Limb (tissue), 2 donors: ENCODE data around the gene MALSU1.
A peak's percentile ranks its signal among the peaks of the same experiment; 100 is the strongest.
"Not testable (repeated sequence)": the region's sequence is repeated elsewhere in the genome, so short reads cannot be mapped to it uniquely, and the experiment has no call there.

ENCODE experiments used
- DNase-seq, 2 donors: peaks; one replicate each; pipeline ENCODE4 v3.0.0-alpha.2; 2016; ENCODE audit errors: extremely low spot score in 2 of 2

The MALSU1 gene

GRCh38 chr7:23285657-23286646 lies 13.2 kb upstream of the MALSU1 start:
- DNase-seq = no peak

- no peak for DNase-seq
These were observed 11.5 kb upstream of the MALSU1 start for GRCh38 chr7:23287612-23288011.

- no peak for DNase-seq
These were observed 8.1 kb upstream of the MALSU1 start for GRCh38 chr7:23290993-23291392.

- no peak for DNase-seq
These were observed 7.1 kb upstream of the MALSU1 start for GRCh38 chr7:23291957-23292560.

- DNase-seq = no peak
These were observed 6.5 kb upstream of the MALSU1 start for GRCh38 chr7:23292623-23293022.

- no peak for DNase-seq
These were observed 5.6 kb upstream of the MALSU1 start for GRCh38 chr7:23293500-23294073.

- DNase-seq = no peak
These were observed 4.4 kb upstream of the MALSU1 start for GRCh38 chr7:23294549-23295400.

GRCh38 chr7:23295401-23295697 lies 3.8 kb upstream of the MALSU1 start:
- DNase-seq = no peak

- DNase-seq = peak; percentile 38 to 64
These were observed 828 bp upstream of the MALSU1 start for GRCh38 chr7:23298141-23298881.

- DNase-seq = no peak
These were observed 696 bp downstream of the MALSU1 start for GRCh38 chr7:23299770-23300300.

- no peak for DNase-seq
These were observed 7.9 kb downstream of the MALSU1 start for GRCh38 chr7:23306936-23307521.

- no peak for DNase-seq
These were observed 9.6 kb downstream of the MALSU1 start for GRCh38 chr7:23308754-23309153.

- DNase-seq = not testable (repeated sequence)
These were observed 13.0 kb downstream of the MALSU1 start for GRCh38 chr7:23312141-23312540.

- DNase-seq = no peak
These were observed 16.2 kb downstream of the MALSU1 start for GRCh38 chr7:23315366-23315765.

- no peak for DNase-seq
These were observed 32.0 kb downstream of the MALSU1 start for GRCh38 chr7:23331132-23331531.

GRCh38 chr7:23332193-23332592 lies 33.1 kb downstream of the MALSU1 start:
- DNase-seq = no peak

- peak in 1 of 2 donors; percentile 48 for DNase-seq
These were observed 33.9 kb downstream of the MALSU1 start for GRCh38 chr7:23332910-23333612.

GRCh38 chr7:23333671-23334246 lies 34.6 kb downstream of the MALSU1 start:
- peak in 1 of 2 donors; percentile 15 for DNase-seq

GRCh38 chr7:23334482-23335056 lies 35.4 kb downstream of the MALSU1 start:
- DNase-seq = peak in 1 of 2 donors; percentile 32
